ENCODE measurements around the gene BRD3OS.

BRD3OS gene

GRCh38 chr9:134055981-134056461 is 30.7 kb downstream of the BRD3OS start:
- Histone ChIP-seq H3K27ac (ENCODE audit: low read depth, low read length) (peak overlapping the region; percentile 43), H3K4me1 (ENCODE audit: control insufficient read depth, insufficient read depth, low read length) (peaks cover 23% of the 10 kb centered on the region), H3K27me3 (ENCODE audit: control insufficient read depth, insufficient read depth, low read length) (no peaks in the 10 kb centered on the region), H3K9ac (ENCODE audit: low read length) (no peak overlapping the region), H3K36me3 (ENCODE audit: control insufficient read depth, insufficient read depth, low read length) (peaks cover 11% of the 10 kb centered on the region), H3K4me3 (ENCODE audit: low read length) (peak overlapping the region; percentile 38)

- peak overlapping the region; percentile 43 for H3K27ac ChIP-seq (ENCODE audit: low read depth, low read length)
- H3K36me3 ChIP-seq (ENCODE audit: control insufficient read depth, insufficient read depth, low read length), result peaks cover 5% of the 10 kb centered on the region
- peak overlapping the region; percentile 38 for H3K4me3 ChIP-seq (ENCODE audit: low read length)
- H3K4me1 ChIP-seq (ENCODE audit: control insufficient read depth, insufficient read depth, low read length), result peaks cover 25% of the 10 kb centered on the region
- no peaks in the 10 kb centered on the region for H3K27me3 ChIP-seq (ENCODE audit: control insufficient read depth, insufficient read depth, low read length)
- H3K9ac ChIP-seq (ENCODE audit: low read length), result no peak overlapping the region
Observed at GRCh38 chr9:134056483-134057306, 31.4 kb downstream of the BRD3OS start.

GRCh38 chr9:134057307-134057657 is 32.0 kb downstream of the BRD3OS start:
- Histone ChIP-seq H3K27ac (ENCODE audit: low read depth, low read length) (no peak overlapping the region), H3K9ac (ENCODE audit: low read length) (no peak overlapping the region)

GRCh38 chr9:134057751-134058701 is 32.7 kb downstream of the BRD3OS start:
- Histone ChIP-seq H3K4me1 (ENCODE audit: control insufficient read depth, insufficient read depth, low read length) (peaks cover 35% of the 10 kb centered on the region), H3K9ac (ENCODE audit: low read length) (no peak overlapping the region), H3K27ac (ENCODE audit: low read depth, low read length) (no peak overlapping the region), H3K27me3 (ENCODE audit: control insufficient read depth, insufficient read depth, low read length) (no peaks in the 10 kb centered on the region), H3K4me3 (ENCODE audit: low read length) (no peak overlapping the region), H3K36me3 (ENCODE audit: control insufficient read depth, insufficient read depth, low read length) (peaks cover 1% of the 10 kb centered on the region)

More at GRCh38 chr9:134057307-134057657, 32.0 kb downstream of the BRD3OS start:
- Histone ChIP-seq H3K4me1 (ENCODE audit: control insufficient read depth, insufficient read depth, low read length) (peaks cover 30% of the 10 kb centered on the region), H3K4me3 (ENCODE audit: low read length) (no peak overlapping the region), H3K36me3 (ENCODE audit: control insufficient read depth, insufficient read depth, low read length) (peaks cover 5% of the 10 kb centered on the region), H3K27me3 (ENCODE audit: control insufficient read depth, insufficient read depth, low read length) (no peaks in the 10 kb centered on the region)

- peaks cover 35% of the 10 kb centered on the region for H3K4me1 ChIP-seq (ENCODE audit: control insufficient read depth, insufficient read depth, low read length)
- H3K36me3 ChIP-seq (ENCODE audit: control insufficient read depth, insufficient read depth, low read length), result no peaks in the 10 kb centered on the region
- no peak overlapping the region for H3K9ac ChIP-seq (ENCODE audit: low read length)
- H3K27me3 ChIP-seq (ENCODE audit: control insufficient read depth, insufficient read depth, low read length), result no peaks in the 10 kb centered on the region
- H3K27ac ChIP-seq (ENCODE audit: low read depth, low read length), result no peak overlapping the region
- no peak overlapping the region for H3K4me3 ChIP-seq (ENCODE audit: low read length)
Observed at GRCh38 chr9:134058716-134059115, 33.4 kb downstream of the BRD3OS start.

GRCh38 chr9:134059188-134059641 is 33.9 kb downstream of the BRD3OS start:
- Histone ChIP-seq H3K4me3 (ENCODE audit: low read length) (no peak overlapping the region), H3K9ac (ENCODE audit: low read length) (no peak overlapping the region), H3K27me3 (ENCODE audit: control insufficient read depth, insufficient read depth, low read length) (no peaks in the 10 kb centered on the region), H3K27ac (ENCODE audit: low read depth, low read length) (no peak overlapping the region), H3K4me1 (ENCODE audit: control insufficient read depth, insufficient read depth, low read length) (peaks cover 35% of the 10 kb centered on the region), H3K36me3 (ENCODE audit: control insufficient read depth, insufficient read depth, low read length) (no peaks in the 10 kb centered on the region)

- no peak overlapping the region for H3K9ac ChIP-seq (ENCODE audit: low read length)
Observed at GRCh38 chr9:134059661-134060395, 34.5 kb downstream of the BRD3OS start.

GRCh38 chr9:134060546-134060945 is 35.3 kb downstream of the BRD3OS start:
- Histone ChIP-seq H3K4me3 (ENCODE audit: low read length) (no peak overlapping the region), H3K4me1 (ENCODE audit: control insufficient read depth, insufficient read depth, low read length) (peaks cover 32% of the 10 kb centered on the region)

More at GRCh38 chr9:134059661-134060395, 34.5 kb downstream of the BRD3OS start:
- no peaks in the 10 kb centered on the region for H3K36me3 ChIP-seq (ENCODE audit: control insufficient read depth, insufficient read depth, low read length)
- no peak overlapping the region for H3K4me3 ChIP-seq (ENCODE audit: low read length)
- H3K27me3 ChIP-seq (ENCODE audit: control insufficient read depth, insufficient read depth, low read length), result no peaks in the 10 kb centered on the region
- no peak overlapping the region for H3K27ac ChIP-seq (ENCODE audit: low read depth, low read length)
- peaks cover 35% of the 10 kb centered on the region for H3K4me1 ChIP-seq (ENCODE audit: control insufficient read depth, insufficient read depth, low read length)

GRCh38 chr9:134061019-134061687 is 35.9 kb downstream of the BRD3OS start:
- Histone ChIP-seq H3K9ac (ENCODE audit: low read length) (no peak overlapping the region), H3K27me3 (ENCODE audit: control insufficient read depth, insufficient read depth, low read length) (no peaks in the 10 kb centered on the region), H3K27ac (ENCODE audit: low read depth, low read length) (no peak overlapping the region), H3K4me1 (ENCODE audit: control insufficient read depth, insufficient read depth, low read length) (peaks cover 31% of the 10 kb centered on the region), H3K36me3 (ENCODE audit: control insufficient read depth, insufficient read depth, low read length) (no peaks in the 10 kb centered on the region), H3K4me3 (ENCODE audit: low read length) (peak overlapping the region; percentile 9)

More at GRCh38 chr9:134060546-134060945, 35.3 kb downstream of the BRD3OS start:
- no peak overlapping the region for H3K9ac ChIP-seq (ENCODE audit: low read length)
- no peaks in the 10 kb centered on the region for H3K36me3 ChIP-seq (ENCODE audit: control insufficient read depth, insufficient read depth, low read length)
- no peaks in the 10 kb centered on the region for H3K27me3 ChIP-seq (ENCODE audit: control insufficient read depth, insufficient read depth, low read length)
- no peak overlapping the region for H3K27ac ChIP-seq (ENCODE audit: low read depth, low read length)

- Histone ChIP-seq H3K4me3 (ENCODE audit: low read length) (peak overlapping the region; percentile 11), H3K27ac (ENCODE audit: low read depth, low read length) (no peak overlapping the region), H3K4me1 (ENCODE audit: control insufficient read depth, insufficient read depth, low read length) (peaks cover 26% of the 10 kb centered on the region)
Observed at GRCh38 chr9:134061688-134062371, 36.5 kb downstream of the BRD3OS start.

GRCh38 chr9:134062461-134063087 is 37.3 kb downstream of the BRD3OS start:
- Histone ChIP-seq H3K27me3 (ENCODE audit: control insufficient read depth, insufficient read depth, low read length) (no peaks in the 10 kb centered on the region), H3K9ac (ENCODE audit: low read length) (no peak overlapping the region), H3K27ac (ENCODE audit: low read depth, low read length) (no peak overlapping the region), H3K4me3 (ENCODE audit: low read length) (no peak overlapping the region), H3K36me3 (ENCODE audit: control insufficient read depth, insufficient read depth, low read length) (no peaks in the 10 kb centered on the region), H3K4me1 (ENCODE audit: control insufficient read depth, insufficient read depth, low read length) (peaks cover 19% of the 10 kb centered on the region)

More at GRCh38 chr9:134061688-134062371, 36.5 kb downstream of the BRD3OS start:
- Histone ChIP-seq H3K27me3 (ENCODE audit: control insufficient read depth, insufficient read depth, low read length) (no peaks in the 10 kb centered on the region), H3K9ac (ENCODE audit: low read length) (no peak overlapping the region), H3K36me3 (ENCODE audit: control insufficient read depth, insufficient read depth, low read length) (no peaks in the 10 kb centered on the region)

All from rectal smooth muscle tissue (tissue), 1 donor.